GM12801 (cell line): ENCODE results near the gene TGOLN2.

Source experiments
- CTCF ChIP-seq: IDR thresholded peaks from one replicate; pipeline ENCODE4 v1.5.1; 2011; ENCODE audit warnings: control low read depth; ENCODE audit not compliant: insufficient read length; ENCODE audit errors: extremely low read depth

Gene TGOLN2

DNA sequence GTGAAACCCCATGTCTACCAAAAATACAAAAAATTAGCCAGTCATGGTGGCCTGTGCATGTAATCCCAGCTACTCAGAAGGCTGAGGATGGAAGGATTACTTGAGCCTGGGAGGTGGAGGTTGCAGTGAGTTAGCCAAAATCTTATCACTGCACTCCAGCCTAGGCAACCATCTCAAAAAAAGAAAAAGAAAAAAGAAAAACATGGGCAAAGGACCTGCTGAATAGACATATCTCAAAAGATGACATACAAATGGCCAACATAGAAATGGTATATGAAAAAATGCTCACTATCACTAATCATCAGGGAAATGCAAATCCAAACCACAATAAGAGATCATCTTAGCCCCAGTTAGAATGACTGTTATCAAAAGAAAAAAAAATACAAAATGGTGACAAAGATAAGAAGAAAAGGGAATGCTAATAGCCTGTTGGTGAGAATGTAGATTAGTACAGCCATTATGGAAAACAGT lies 1.4 kb upstream of the TGOLN2 start:
- no peak for TF ChIP-seq CTCF

- TF ChIP-seq CTCF = no peak
Observed at GRCh38 chr2:85327160-85327821, 498 bp downstream of the TGOLN2 start.

GRCh38 chr2:85326406-85327159 lies 1.2 kb downstream of the TGOLN2 start:
- TF ChIP-seq CTCF = no peak

GRCh38 chr2:85325466-85325811 lies 2.4 kb downstream of the TGOLN2 start:
- no peak for TF ChIP-seq CTCF

DNA sequence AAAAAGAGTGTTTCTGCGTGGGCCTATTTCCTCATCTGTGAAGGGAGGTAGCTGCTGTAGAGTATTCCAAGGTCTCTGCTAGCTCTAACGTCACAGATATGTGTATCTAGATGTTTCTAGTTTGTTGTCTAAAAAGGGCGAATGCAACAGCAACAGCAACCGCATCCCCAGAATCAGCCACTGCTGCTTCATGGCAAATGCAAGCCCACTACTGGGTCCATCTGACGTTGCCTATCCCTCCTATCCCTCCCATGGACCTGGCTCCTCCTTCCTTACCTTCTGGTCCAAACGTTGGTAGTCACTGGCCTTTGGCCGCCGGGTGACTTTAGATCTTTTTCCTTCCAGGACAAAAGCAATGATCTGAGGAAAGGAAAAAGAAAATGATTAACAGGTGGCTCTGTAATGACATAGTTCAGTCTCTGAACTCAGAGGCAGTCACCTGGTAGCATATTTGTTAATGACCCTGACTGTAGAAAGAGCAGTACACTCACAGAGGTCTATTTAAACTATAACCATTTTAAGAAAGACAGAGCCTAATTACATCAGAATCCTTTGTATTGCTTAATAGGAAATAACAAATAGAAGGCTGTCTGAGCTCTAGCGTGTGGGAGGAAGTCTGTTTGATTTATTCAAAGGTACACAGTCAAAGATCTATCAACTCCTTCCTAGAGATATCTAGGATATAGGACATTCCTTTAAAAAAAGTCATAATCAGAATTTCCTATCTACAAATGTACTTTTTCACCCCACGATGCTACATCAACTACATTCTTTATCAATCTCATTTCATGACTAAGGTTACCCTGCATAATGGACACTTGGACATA lies 2.9 kb downstream of the TGOLN2 start:
- no peak for TF ChIP-seq CTCF

GRCh38 chr2:85323351-85323987 lies 4.3 kb downstream of the TGOLN2 start:
- TF ChIP-seq CTCF = no peak

DNA sequence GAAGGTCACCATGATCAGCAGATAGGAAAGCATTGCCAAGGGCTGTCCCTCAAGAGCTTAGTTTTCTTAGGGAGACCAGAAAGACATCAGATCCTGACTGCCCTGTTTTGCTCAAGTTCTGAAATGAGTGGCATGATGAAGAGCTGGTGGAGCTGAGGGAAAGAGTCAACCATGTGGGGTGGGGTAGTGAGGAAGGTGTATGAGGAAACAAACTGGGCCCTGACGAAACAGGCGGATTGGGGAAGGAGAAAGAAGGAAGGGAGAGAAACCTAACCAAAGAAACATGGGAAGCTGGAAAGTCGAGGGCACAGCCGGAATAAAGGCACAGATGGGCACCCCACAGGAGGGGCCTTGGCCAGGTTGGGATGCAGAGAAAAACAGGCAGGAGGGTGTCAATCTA lies 8.0 kb downstream of the TGOLN2 start:
- no peak for TF ChIP-seq CTCF
